ENCODE measurements around the gene FAM24B.

The FAM24B gene

DNA sequence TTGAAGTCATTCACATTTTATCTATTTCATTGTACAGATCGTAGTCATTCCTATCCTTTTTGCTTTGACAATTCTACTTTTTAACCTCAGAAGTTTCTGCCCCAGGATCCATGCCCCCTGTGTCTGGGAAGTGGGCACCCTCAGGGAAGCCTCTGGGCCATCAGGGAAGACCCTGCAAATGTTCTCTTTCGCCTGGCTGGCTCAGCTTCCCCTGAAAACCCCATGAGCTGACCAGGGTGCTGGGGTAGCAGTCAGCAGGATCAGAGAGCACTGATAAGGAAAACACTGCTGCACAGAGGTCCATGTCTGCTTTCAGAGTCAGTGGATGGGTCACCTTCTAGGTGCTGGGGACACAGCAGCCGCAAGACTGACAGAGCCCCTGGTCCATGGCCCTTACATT is 57.6 kb downstream of the FAM24B start:
- no peak for DNase-seq
- in situ Hi-C loops (cut with HindIII; ENCODE audit: low pct_ligation_motif_present, low sequenced_read_pairs): no loop called here

DNA sequence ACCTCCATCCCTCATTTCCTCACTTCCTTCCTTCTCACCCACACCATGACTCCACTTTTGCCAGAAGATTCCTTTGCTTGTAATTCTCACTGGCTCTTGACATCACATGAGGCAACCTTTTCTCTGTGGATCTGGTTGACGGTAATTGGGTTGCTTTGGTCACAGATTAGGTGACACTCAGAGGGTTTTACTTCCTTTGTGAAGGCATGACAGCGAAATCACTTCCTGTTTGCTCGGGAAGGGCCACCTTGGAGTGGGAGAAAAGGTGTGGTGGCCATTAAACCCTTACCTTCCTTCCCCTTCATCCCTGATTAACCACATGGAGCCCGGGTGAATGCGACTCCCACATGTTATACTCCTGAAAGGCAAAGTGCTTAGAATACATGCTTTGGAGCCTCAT is 63.9 kb downstream of the FAM24B start:
- no peak overlapping the region for H3K27ac ChIP-seq
- no peaks in the 10 kb centered on the region for H3K27me3 ChIP-seq (replicated peaks)
- in situ Hi-C loops (cut with HindIII; ENCODE audit: low pct_ligation_motif_present, low sequenced_read_pairs): no loop called here
- no peak for DNase-seq
- H3K36me3 ChIP-seq (replicated peaks): no peaks in the 10 kb centered on the region
- TF ChIP-seq, protein P1, sequence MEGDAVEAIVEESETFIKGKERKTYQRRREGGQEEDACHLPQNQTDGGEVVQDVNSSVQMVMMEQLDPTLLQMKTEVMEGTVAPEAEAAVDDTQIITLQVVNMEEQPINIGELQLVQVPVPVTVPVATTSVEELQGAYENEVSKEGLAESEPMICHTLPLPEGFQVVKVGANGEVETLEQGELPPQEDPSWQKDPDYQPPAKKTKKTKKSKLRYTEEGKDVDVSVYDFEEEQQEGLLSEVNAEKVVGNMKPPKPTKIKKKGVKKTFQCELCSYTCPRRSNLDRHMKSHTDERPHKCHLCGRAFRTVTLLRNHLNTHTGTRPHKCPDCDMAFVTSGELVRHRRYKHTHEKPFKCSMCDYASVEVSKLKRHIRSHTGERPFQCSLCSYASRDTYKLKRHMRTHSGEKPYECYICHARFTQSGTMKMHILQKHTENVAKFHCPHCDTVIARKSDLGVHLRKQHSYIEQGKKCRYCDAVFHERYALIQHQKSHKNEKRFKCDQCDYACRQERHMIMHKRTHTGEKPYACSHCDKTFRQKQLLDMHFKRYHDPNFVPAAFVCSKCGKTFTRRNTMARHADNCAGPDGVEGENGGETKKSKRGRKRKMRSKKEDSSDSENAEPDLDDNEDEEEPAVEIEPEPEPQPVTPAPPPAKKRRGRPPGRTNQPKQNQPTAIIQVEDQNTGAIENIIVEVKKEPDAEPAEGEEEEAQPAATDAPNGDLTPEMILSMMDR (IDR thresholded peaks at IDR 0.05; ENCODE audit: low read depth, low read length, missing control alignments): no peak
- no peak overlapping the region for H3K4me3 ChIP-seq (ENCODE audit: low read depth, low read length)

More for the DNA sequence above, 57.6 kb downstream of the FAM24B start:
- TF ChIP-seq, protein P1 (IDR thresholded peaks at IDR 0.05; ENCODE audit: low read depth, low read length, missing control alignments): no peak
- Histone ChIP-seq H3K27ac (no peak overlapping the region), H3K4me3 (ENCODE audit: low read depth, low read length) (no peak overlapping the region), H3K36me3 (replicated peaks) (no peaks in the 10 kb centered on the region), H3K27me3 (replicated peaks) (no peaks in the 10 kb centered on the region)

DNA sequence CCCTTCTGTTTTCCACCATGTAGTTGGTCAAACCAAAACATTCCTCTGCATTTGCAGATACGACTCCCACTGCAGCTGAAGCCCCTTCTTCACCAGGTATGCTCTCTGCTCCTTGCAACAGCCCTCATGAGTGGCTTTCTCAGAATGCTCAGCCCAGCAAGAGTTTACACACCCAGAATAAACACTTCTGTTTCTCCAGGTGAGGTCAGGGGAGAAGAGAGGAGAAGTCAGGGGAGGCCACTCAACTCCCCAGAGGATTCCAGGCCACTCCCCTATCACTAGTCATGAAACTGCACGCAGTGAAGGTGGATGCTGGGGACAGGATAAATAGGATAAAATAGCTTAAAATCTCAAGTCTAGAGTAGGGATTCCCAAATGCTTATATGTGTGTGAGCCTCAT is 64.9 kb downstream of the FAM24B start:
- Histone ChIP-seq H3K27me3 (replicated peaks) (no peaks in the 10 kb centered on the region), H3K27ac (no peak overlapping the region), H3K36me3 (replicated peaks) (no peaks in the 10 kb centered on the region), H3K4me3 (ENCODE audit: low read depth, low read length) (no peak overlapping the region)
- in situ Hi-C loops (cut with HindIII; ENCODE audit: low pct_ligation_motif_present, low sequenced_read_pairs): no loop called here
- TF ChIP-seq, protein P1 (IDR thresholded peaks at IDR 0.05; ENCODE audit: low read depth, low read length, missing control alignments): no peak
- DNase-seq: no peak

DNA sequence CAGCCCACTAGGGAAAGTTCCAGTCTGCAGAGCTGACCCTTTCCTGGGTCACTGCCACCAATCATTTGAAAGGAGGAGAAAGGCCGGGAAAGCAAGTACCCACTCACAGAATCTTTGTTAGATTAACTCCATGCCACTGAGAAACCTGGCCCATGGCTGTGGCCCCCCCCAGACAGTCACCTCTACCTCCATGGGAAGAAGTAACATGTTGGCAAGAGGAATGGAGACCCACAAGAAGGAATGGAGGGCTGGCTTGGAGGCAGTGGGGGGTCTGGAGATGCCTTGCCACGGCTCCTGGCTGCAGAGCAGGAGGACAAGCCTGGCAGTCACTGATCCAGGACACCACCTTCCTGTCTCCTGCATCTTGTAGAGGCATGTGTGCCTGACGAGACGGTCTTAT is 66.6 kb downstream of the FAM24B start:
- no peak overlapping the region for H3K27ac ChIP-seq
- H3K4me3 ChIP-seq (ENCODE audit: low read depth, low read length): no peak overlapping the region
- no peaks in the 10 kb centered on the region for H3K27me3 ChIP-seq (replicated peaks)
- no peaks in the 10 kb centered on the region for H3K36me3 ChIP-seq (replicated peaks)
- TF ChIP-seq, protein P1 (IDR thresholded peaks at IDR 0.05; ENCODE audit: low read depth, low read length, missing control alignments): no peak
- in situ Hi-C loops (cut with HindIII; ENCODE audit: low pct_ligation_motif_present, low sequenced_read_pairs): no loop called here
- no peak for DNase-seq

DNA sequence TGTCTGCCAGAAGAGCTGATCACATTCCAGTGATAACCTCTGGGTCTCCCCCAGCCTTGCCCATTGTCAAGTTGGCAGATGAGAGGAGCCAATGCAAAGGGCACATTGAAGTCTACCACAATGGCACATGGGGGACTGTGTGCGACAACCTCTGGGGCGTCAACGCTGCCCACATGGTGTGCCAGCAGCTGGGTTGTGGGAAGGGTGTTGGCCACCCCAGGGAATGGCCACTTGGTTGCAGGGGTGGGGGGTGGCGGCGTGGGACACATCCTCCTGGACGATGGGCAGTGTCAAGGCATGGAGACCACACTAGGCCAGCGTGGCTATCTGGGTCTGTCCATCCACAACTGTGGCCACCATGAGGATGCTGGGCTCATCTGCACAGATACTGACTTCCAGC is 77.1 kb downstream of the FAM24B start:
- TF ChIP-seq, protein P1 (IDR thresholded peaks at IDR 0.05; ENCODE audit: low read depth, low read length, missing control alignments): no peak
- in situ Hi-C loops (cut with HindIII; ENCODE audit: low pct_ligation_motif_present, low sequenced_read_pairs): no loop called here
- no peak for DNase-seq
- Histone ChIP-seq H3K27ac (no peak overlapping the region), H3K27me3 (replicated peaks) (no peaks in the 10 kb centered on the region), H3K4me3 (ENCODE audit: low read depth, low read length) (no peak overlapping the region), H3K36me3 (replicated peaks) (no peaks in the 10 kb centered on the region)
